ENCODE data around the gene RIPK3. TPM values are rescaled to one million over a fixed set of nuclear protein-coding genes. Genes with fewer than 3 reads are reported as not detected.

Gene RIPK3
- total RNA-seq, 2 donors from 2014 or later = 12.5 to 15.5 TPM

- no peak overlapping the region for H3K27ac Mint-ChIP-seq
- peaks cover 21 to 23% of the 10 kb centered on the region in 2 donors for H3K4me1 Mint-ChIP-seq (ENCODE audit: low read depth in 2 of 2)
- H3K27me3 Mint-ChIP-seq = no peaks in the 10 kb centered on the region
- H3K36me3 Mint-ChIP-seq = peaks cover 8% of the 10 kb centered on the region
- H3K9me3 Mint-ChIP-seq = no peaks in the 10 kb centered on the region
- DNase-seq (ENCODE audit: low spot score) (no peak), ATAC-seq (no peak)
- no peak overlapping the region for H3K4me3 Mint-ChIP-seq
Observed at GRCh38 chr14:24290746-24291145, 49.0 kb downstream of the RIPK3 start.

- H3K27me3 Mint-ChIP-seq = no peaks in the 10 kb centered on the region
- DNase-seq (ENCODE audit: low spot score) (no peak), ATAC-seq (peak; percentile 94 to 98)
- H3K9me3 Mint-ChIP-seq = no peaks in the 10 kb centered on the region
- no peak overlapping the region for H3K4me3 Mint-ChIP-seq
- no peak overlapping the region for H3K27ac Mint-ChIP-seq
- H3K36me3 Mint-ChIP-seq = peaks cover 8% of the 10 kb centered on the region
- H3K4me1 Mint-ChIP-seq (ENCODE audit: low read depth in 2 of 2) = peaks cover 21 to 23% of the 10 kb centered on the region in 2 donors
Observed at GRCh38 chr14:24289649-24290280, 50.0 kb downstream of the RIPK3 start.

GRCh38 chr14:24286996-24287395 lies 52.8 kb downstream of the RIPK3 start:
- H3K27me3 Mint-ChIP-seq = no peaks in the 10 kb centered on the region
- H3K36me3 Mint-ChIP-seq = peaks cover 8% of the 10 kb centered on the region
- DNase-seq (ENCODE audit: low spot score) (no peak), ATAC-seq (no peak)
- H3K4me3 Mint-ChIP-seq = no peak overlapping the region
- H3K4me1 Mint-ChIP-seq (ENCODE audit: low read depth in 2 of 2) = peaks cover 21 to 23% of the 10 kb centered on the region in 2 donors
- no peaks in the 10 kb centered on the region for H3K9me3 Mint-ChIP-seq
- no peak overlapping the region for H3K27ac Mint-ChIP-seq

Other genes starting within 250 kb of the RIPK3 start
- 10 to 100 TPM; 30.4 to 68.3 TPM for gene PCK2, start 245.7 kb downstream of the RIPK3 start, total RNA-seq
- 10 to 100 TPM; 87.4 to 96.1 TPM for gene DCAF11, start 225.2 kb downstream of the RIPK3 start, total RNA-seq
- gene NRL, start 225.0 kb downstream of the RIPK3 start, total RNA-seq = 1 to 10 TPM; 1.8 to 2.2 TPM
- 1 to 10 TPM in 1 of 2 donors, under 1 TPM in 1; 0.67 to 1.8 TPM for gene FITM1, start 209.3 kb downstream of the RIPK3 start, total RNA-seq
- 100 to 1,000 TPM; 237 to 406 TPM for gene PSME1, start 203.8 kb downstream of the RIPK3 start, total RNA-seq
- 10 to 100 TPM; 28.7 to 37.5 TPM for gene EMC9, start 198.4 kb downstream of the RIPK3 start, total RNA-seq
- 100 to 1,000 TPM; 600 to 673 TPM for gene PSME2, start 193.4 kb downstream of the RIPK3 start, total RNA-seq
- gene RNF31, start 192.5 kb downstream of the RIPK3 start, total RNA-seq = 100 to 1,000 TPM; 115 to 170 TPM
- 100 to 1,000 TPM; 135 to 227 TPM for gene IRF9, start 178.7 kb downstream of the RIPK3 start, total RNA-seq
- 10 to 100 TPM; 52.1 to 85.9 TPM for gene REC8, start 167.9 kb downstream of the RIPK3 start, total RNA-seq
- gene IPO4, start 151.2 kb downstream of the RIPK3 start, total RNA-seq = 100 to 1,000 TPM in 1 of 2 donors, 10 to 100 TPM in 1; 52.8 to 145 TPM
- gene TM9SF1, start 144.6 kb downstream of the RIPK3 start, total RNA-seq = 10 to 100 TPM; 27.6 to 30.2 TPM
- under 1 TPM in 1 of 2 donors, not detected in 1; 0.95 TPM for gene TSSK4, start 134.3 kb downstream of the RIPK3 start, total RNA-seq
- 10 to 100 TPM; 66.2 to 95.0 TPM for gene CHMP4A, start 126.5 kb downstream of the RIPK3 start, total RNA-seq
- gene MDP1, start 123.9 kb downstream of the RIPK3 start, total RNA-seq = 10 to 100 TPM in 1 of 2 donors, 1 to 10 TPM in 1; 9.1 to 11.3 TPM
- gene NEDD8, start 107.6 kb downstream of the RIPK3 start, total RNA-seq = 100 to 1,000 TPM; 196 to 199 TPM
- gene GMPR2, start 107.1 kb downstream of the RIPK3 start, total RNA-seq = 10 to 100 TPM; 40.5 to 54.5 TPM
- 100 to 1,000 TPM in 1 of 2 donors, 10 to 100 TPM in 1; 77.7 to 103 TPM for gene TINF2, start 97.4 kb downstream of the RIPK3 start, total RNA-seq
- gene TGM1, start 76.8 kb downstream of the RIPK3 start, total RNA-seq = 1 to 10 TPM; 2.5 to 8.7 TPM
- gene RABGGTA, start 68.4 kb downstream of the RIPK3 start, total RNA-seq = 10 to 100 TPM; 37.6 to 47.5 TPM
- gene DHRS1, start 40.2 kb downstream of the RIPK3 start, total RNA-seq = 10 to 100 TPM; 15.6 to 17.4 TPM
- gene NOP9, start 40.1 kb downstream of the RIPK3 start, total RNA-seq = 10 to 100 TPM; 38.5 to 59.0 TPM
- gene CIDEB, start 32.0 kb downstream of the RIPK3 start, total RNA-seq = 10 to 100 TPM in 1 of 2 donors, 1 to 10 TPM in 1; 6.8 to 20.2 TPM
- gene LTB4R2, start 29.9 kb downstream of the RIPK3 start, total RNA-seq = 10 to 100 TPM; 13.7 to 27.1 TPM
- 10 to 100 TPM; 13.2 to 37.3 TPM for gene LTB4R, start 28.5 kb downstream of the RIPK3 start, total RNA-seq
- gene ADCY4, start 4.9 kb downstream of the RIPK3 start, total RNA-seq = 1 to 10 TPM; 1.0 to 1.9 TPM
- not detected for gene NFATC4, start 28.2 kb upstream of the RIPK3 start, total RNA-seq
- under 1 TPM in 1 of 2 donors, not detected in 1; 0.11 TPM for gene NYNRIN, start 59.0 kb upstream of the RIPK3 start, total RNA-seq
- gene CBLN3, start 89.7 kb upstream of the RIPK3 start, total RNA-seq = 10 to 100 TPM in 1 of 2 donors, 1 to 10 TPM in 1; 5.3 to 10.9 TPM
- 10 to 100 TPM; 61.7 to 65.3 TPM for gene KHNYN, start 90.0 kb upstream of the RIPK3 start, total RNA-seq
- gene SDR39U1, start 102.8 kb upstream of the RIPK3 start, total RNA-seq = 10 to 100 TPM; 33.2 to 50.7 TPM
- gene CMA1, start 168.3 kb upstream of the RIPK3 start, total RNA-seq = not detected
- not detected for gene CTSG, start 236.3 kb upstream of the RIPK3 start, total RNA-seq